Inflammatory macrophage treated with lipopolysaccharide for 4 hours (primary cell): ENCODE results near the gene MOV10.
"Not testable (repeated sequence)": the region's sequence is repeated elsewhere in the genome, so short reads cannot be mapped to it uniquely, and the experiment has no call there.

Experiments
- DNase-seq: peaks from one replicate; pipeline ENCODE4 v3.0.0-alpha.2; 2020

Gene MOV10

DNA sequence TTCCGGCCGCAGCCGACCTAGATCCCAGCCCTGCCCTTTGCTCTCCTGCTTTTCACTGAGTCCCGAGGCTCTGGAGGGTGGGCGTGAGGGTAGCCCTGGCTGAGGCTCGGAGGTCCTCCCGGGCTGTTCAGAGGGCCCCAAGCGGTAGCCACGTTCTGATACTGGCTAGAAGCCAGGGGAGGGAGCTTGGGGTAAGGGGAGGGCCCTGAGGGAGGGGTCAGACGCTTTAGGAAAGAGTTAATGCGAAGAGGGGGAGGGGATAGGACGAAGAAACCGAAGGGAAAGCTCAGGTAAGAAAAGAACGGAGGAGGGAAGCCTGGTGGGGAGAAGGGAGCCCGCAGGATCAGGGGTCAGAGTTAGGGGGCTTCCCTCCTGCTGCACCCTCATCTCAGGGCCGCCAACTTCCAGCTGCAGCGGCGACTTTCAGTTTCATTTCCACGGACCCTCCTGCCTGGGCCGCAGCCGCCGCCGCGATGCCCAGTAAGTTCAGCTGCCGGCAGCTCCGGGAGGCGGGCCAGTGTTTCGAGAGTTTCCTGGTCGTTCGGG, at the start of gene MOV10:
Gene MOV10, plus strand, starts transcription at position 220 of the 546 bp plus-strand sequence. Its CDS starts 254 bp downstream, at position 474.
- peak; percentile 80 for DNase-seq

GRCh38 chr1:112625696-112626095, 48.8 kb upstream of the MOV10 start:
- peak; percentile 47 for DNase-seq

DNA sequence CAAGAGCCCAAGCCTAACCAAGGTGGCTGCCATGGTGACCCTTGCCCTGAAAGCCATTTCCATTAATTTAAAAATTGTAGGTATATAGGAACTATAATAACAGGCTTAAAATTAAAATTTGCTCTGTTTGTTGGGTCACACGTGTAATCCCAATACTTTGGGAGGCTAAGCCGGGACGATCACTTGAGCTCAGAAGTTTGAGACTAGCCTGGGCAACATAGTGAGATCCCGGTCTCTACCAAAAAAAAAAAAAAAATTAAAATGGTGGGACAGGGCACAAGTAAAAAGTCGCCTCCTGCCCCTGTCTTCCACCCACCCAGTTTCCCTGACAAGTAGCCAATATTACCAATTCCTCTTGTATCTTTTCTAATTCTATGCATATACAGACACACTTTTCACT, 48.3 kb upstream of the MOV10 start:
- DNase-seq, result no peak

DNA sequence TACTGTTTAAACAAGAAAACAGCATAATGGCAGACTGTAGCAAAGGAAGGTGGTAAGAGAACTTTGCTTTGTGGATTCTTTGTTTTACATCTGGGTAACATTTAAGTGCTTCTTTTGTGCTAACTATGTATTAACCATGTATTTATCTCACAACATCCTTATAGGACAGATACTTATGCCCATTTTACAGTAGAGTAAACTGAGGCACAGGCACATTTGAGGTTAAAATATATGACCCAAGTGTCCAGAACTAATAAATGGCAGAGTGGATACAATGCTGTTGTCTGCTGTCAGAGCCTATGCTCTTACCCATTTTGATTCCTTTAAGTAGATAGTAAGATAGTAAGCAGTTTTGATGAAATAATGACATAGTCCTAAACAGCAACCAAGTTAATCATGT, 47.6 kb upstream of the MOV10 start:
- no peak for DNase-seq

DNA sequence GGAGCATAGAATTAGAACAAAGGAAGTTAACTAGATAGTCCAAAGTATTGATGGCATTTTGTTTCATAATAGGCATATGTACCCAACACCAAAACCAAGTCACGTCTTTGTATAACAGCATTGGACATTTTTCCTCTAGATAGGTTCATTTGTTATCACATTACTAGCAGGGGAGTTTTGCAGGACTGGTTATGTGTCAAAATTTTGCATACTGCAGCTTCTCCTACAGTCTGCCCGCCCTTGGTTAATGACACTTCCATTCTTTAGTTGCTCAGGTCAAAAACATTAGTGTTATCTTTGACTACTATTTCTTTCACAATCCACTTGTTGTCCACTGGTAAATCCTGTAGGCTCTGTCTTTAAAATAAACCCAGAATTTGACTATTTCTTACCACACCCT, 45.9 kb upstream of the MOV10 start:
- DNase-seq, result no peak

GRCh38 chr1:112629256-112629655, 45.2 kb upstream of the MOV10 start:
- no peak for DNase-seq

- no peak for DNase-seq
Observed at GRCh38 chr1:112633628-112634027, 40.8 kb upstream of the MOV10 start.

- no peak for DNase-seq
Observed at GRCh38 chr1:112634367-112634766, 40.1 kb upstream of the MOV10 start.

GRCh38 chr1:112636056-112636455, 38.4 kb upstream of the MOV10 start:
- DNase-seq, result peak; percentile 51

GRCh38 chr1:112636597-112637253, 37.7 kb upstream of the MOV10 start:
- DNase-seq, result peak; percentile 66

GRCh38 chr1:112637254-112638109, 37.0 kb upstream of the MOV10 start:
- peak; percentile 17 for DNase-seq

DNA sequence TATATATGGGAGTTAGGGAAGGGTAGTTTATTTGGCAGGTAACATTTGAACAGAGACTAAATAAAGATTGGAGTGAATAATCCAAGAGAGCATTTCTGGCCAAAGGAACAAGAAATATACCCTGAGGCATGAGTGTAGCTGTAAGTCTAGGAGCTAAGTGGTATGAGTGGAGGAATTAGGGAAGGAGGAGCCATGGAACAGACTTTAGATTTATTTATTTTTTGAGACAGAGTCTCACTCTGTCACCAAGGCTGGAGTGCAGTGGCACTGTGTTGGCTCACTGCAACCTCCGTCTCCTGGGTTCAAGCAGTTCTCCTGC, 36.4 kb upstream of the MOV10 start:
- DNase-seq, result no peak

GRCh38 chr1:112640437-112640836, 34.0 kb upstream of the MOV10 start:
- not testable (repeated sequence) for DNase-seq

GRCh38 chr1:112643080-112643479, 31.4 kb upstream of the MOV10 start:
- no peak for DNase-seq

DNA sequence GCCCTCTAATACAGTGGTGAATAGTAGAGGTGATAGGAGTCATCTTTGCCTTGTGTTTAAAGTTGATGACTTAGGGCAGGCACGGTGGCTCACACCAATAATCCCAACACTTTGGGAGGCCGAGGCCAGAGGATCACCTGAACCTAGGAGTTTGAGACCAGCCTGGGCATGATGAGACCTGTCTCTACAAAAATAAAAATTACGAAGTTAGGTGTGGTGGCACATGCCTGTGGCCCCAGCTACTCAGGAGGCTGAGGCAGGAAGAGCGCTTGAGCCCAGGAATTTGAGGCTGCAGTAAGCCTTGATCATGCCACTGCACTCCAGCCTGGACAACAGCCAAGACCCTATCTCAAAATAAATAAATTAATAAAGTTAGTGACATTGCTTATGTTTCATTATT, 28.2 kb upstream of the MOV10 start:
- DNase-seq, result no peak

DNA sequence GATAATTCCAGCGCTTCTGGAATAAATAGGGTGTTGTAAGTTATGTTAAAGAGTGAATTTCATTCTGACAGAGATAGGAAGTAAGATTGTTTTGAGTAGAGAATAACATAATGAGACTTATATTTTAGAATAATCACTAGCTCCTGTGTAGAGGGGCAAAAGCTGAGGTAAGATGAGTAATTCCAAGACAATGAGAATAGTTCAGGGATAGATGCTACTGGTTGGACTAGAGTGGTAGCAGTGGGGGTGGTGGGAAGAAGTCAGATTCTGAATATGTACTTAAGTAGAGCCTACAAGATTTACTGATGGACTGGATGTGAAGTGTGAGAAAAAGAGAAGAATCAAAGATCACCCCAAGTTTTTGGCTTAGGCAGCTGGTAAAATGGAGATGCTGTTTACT, 23.3 kb upstream of the MOV10 start:
- no peak for DNase-seq

DNA sequence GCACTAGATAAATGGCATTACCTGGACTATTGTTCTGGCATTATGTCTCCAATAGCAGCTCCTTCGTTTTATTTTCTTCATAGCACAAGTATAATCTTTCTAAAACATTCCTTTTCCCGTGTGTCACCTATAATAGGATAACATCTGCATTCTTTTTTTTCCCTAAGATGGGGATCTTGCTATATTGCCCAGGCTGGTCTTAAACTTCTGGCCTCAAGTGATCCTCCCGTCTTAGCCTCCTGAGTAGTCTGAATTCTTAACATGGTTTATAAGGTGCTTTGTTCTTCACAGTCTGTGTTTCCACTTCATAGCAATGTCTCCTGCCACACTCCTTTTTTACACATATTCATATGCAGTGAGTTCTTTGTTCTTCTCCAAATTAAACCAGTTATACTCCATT, 8.6 kb upstream of the MOV10 start:
- DNase-seq, result no peak

DNA sequence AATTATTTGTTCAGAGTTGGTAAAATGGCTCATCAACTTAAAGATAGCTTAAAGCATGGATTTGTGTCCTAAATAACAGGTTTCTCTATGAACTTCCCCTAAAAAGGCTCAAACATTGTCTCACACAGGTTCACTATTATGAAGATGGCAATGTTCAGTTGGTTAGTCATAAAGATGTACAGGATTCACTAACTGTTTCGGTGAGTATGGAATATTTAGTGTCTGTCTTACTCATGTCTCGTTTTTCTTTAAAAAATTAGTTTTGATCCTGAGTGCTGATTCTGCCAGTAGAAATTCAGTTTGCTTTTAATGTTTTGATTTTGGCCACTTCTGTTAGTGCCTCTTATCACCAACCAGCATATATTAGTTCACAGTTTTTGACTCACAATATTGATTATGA, 7.5 kb upstream of the MOV10 start:
- DNase-seq, result no peak

DNA sequence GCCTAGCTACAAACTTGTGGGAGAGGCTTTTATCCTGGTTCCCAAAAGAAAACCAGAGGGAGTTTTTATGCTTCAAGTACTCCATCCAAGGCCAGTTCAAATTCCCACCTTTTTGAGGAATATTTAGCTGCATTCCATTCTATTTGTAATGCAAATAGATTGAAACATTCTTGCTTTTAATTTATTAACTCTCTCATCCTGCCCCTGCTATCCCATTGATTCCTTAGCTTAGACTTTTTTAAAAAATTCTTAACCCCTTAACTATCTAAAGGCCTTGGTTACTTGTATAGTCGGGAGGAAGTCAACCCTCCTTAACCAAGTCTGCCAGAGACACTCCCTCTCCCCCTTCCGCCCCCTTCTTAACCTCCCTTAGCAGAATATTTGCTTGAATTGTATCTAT, 2.5 kb upstream of the MOV10 start:
- no peak for DNase-seq

- no peak for DNase-seq
Observed at GRCh38 chr1:112672842-112673241, 1.6 kb upstream of the MOV10 start.

DNA sequence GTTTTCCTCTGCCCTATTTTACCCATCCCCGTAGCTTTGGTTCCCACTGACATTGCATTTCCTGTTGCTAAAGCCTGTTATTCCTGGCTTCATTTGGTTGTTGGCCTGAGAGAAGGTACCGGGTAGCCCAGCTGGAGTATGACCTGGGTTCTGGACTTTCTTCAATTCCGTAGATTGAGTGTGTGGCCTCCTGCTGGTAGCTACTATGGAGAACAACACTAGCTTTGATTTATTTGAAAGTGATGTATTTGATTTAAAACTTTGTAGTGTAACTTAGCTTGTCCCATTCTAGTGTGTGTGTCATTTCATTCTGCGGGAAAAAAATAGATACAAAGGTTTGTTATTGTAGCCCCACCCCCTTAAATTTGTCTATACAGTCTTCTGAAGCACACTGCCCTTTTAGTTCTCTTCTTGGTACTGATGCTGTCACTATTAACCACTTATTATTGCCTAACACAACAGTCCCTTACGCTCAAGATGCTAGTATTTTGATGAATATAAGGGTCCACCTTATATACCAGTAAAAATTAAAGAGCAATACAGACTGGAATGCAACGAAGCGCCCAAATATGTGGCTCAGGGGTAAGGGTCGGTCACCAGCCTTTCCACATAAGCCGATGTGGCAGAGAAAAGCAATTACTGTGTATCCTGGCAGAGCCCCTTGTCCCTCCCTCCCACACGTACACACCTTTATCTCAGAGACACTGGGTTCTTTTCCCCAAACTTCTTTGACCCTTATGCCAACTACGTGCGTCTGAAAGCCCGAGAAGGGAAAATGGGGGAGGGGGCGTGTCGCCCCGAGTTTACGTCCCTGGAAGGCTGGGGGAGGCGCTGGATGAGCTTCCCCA, 643 bp upstream of the MOV10 start:
- DNase-seq, result peak; percentile 26

- DNase-seq, result peak; percentile 48
Observed at GRCh38 chr1:112674986-112675727, 698 bp downstream of the MOV10 start.
